HCT116 (cell line): ENCODE measurements around the gene LPA. TPM values are rescaled to one million over a fixed set of nuclear protein-coding genes. Genes with fewer than 3 reads are reported as not detected.

ENCODE experiments used
- ATAC-seq: fragments of 200-7000 bp; cut with Tn5 transposase; 2 replicates; pipeline ENCODE4 v1.9.1; 2020; ENCODE audit warnings: mild to moderate bottlenecking, moderate library complexity
- BruUV-seq: library from RNA; stranded (reverse); fragments of 400-500 nt; replicated peaks from 2 replicates; lab custom pipeline; 2021; lab: Mats Ljungman, UMichigan
- CTCF ChIA-PET: fragments of 300-600 bp; sonication (Branson Sonifier 250); formaldehyde crosslinking; loops from one replicate; lab custom pipeline; 2021; ENCODE audit warnings: antibody characterized with exemption; lab: Charles Lee
- POLR2A ChIA-PET: fragments of 300-600, 350-600 bp; sonication (Branson Sonifier 250); formaldehyde crosslinking; loops from one replicate; lab custom pipeline; 2021; ENCODE audit warnings: antibody characterized with exemption; lab: Charles Lee
- RAD21 ChIA-PET, 2 experiments: fragments of 300-600 bp; sonication (Branson Sonifier 250); formaldehyde crosslinking; loops; one replicate each; lab custom pipeline; 2023; ENCODE audit warnings: low total read pairs in 2 of 2; ENCODE audit not compliant: uncharacterized antibody in 2 of 2, unreplicated experiment in 2 of 2, low non-redundant PET in 1 of 2; lab: Charles Lee
- DNase-seq: peaks from one replicate; pipeline ENCODE4 v3.0.0-alpha.2; 2010; ENCODE audit warnings: low read depth, low spot score
- H2AFZ ChIP-seq: fragments of 200-600 bp; shearing (Covaris generic), sonication (generic); 2 replicates; pipeline ENCODE4 v1.6.1; 2017; ENCODE audit warnings: low read depth, mixed run types, mixed read lengths, antibody characterized with exemption, low read length; ENCODE audit not compliant: poor library complexity, severe bottlenecking
- H3K27ac ChIP-seq: 2 replicates; pipeline ENCODE4 v1.5.1; 2012; ENCODE audit warnings: low read depth, low read length
- H3K27me3 ChIP-seq: fragments of 200-600 bp; sonication (generic); 2 replicates; pipeline ENCODE4 v1.6.1; 2016; ENCODE audit warnings: mixed run types, low read length, mixed read lengths; ENCODE audit not compliant: insufficient read depth
- H3K36me3 ChIP-seq, 2 experiments: fragments of 200-500 bp in 1 of 2; fragments of 200-600 bp in 1 of 2; sonication (Bioruptor generic) in 1 of 2; sonication (generic) in 1 of 2; 2 replicates each; pipeline versions ENCODE4 v1.5.1 to v1.6.1; 2014 to 2016; ENCODE audit warnings: low read length in 2 of 2, inconsistent platforms in 1 of 2, mixed read lengths in 1 of 2, mixed run types in 1 of 2; ENCODE audit not compliant: insufficient read depth in 2 of 2, control insufficient read depth in 1 of 2
- H3K4me1 ChIP-seq, 2 experiments: fragments of 200-600 bp in 1 of 2; sonication (generic) in 1 of 2; 2 replicates each; pipeline versions ENCODE4 v1.5.1 to v1.6.1; 2012 to 2017; ENCODE audit warnings: low read length in 2 of 2, inconsistent platforms in 1 of 2, mild to moderate bottlenecking in 1 of 2, mixed read lengths in 1 of 2, mixed run types in 1 of 2, moderate library complexity in 1 of 2; ENCODE audit not compliant: insufficient read depth in 2 of 2, control insufficient read depth in 1 of 2
- H3K4me2 ChIP-seq: fragments of 200-600 bp; sonication (generic); 2 replicates; pipeline ENCODE4 v1.6.1; 2017; ENCODE audit warnings: mixed run types, low read length, mixed read lengths
- H3K4me3 ChIP-seq, 2 experiments: fragments of 200-600 bp in 1 of 2; sonication (generic) in 1 of 2; replicated peaks in 1 of 2; 2 replicates each; pipeline ENCODE4 v1.5.1; 2011 to 2016; ENCODE audit warnings: low read length in 2 of 2, control low read depth in 1 of 2, low read depth in 1 of 2, mild to moderate bottlenecking in 1 of 2, mixed read lengths in 1 of 2, mixed run types in 1 of 2
- H3K79me2 ChIP-seq: fragments of 200-600 bp; sonication (generic); 2 replicates; pipeline ENCODE4 v1.6.1; 2017; ENCODE audit warnings: mild to moderate bottlenecking, mixed run types, low read length, moderate library complexity, mixed read lengths; ENCODE audit not compliant: insufficient read depth
- H3K9ac ChIP-seq: fragments of 200-600 bp; sonication (generic); 2 replicates; pipeline ENCODE4 v1.6.1; 2016; ENCODE audit warnings: low read length, mixed read lengths
- H3K9me2 ChIP-seq: fragments of 200-600 bp; sonication (generic), shearing (Covaris generic); 2 replicates; pipeline ENCODE4 v1.6.1; 2017; ENCODE audit warnings: mixed run types, mild to moderate bottlenecking, moderate library complexity; ENCODE audit not compliant: insufficient read depth
- H3K9me3 ChIP-seq, 2 experiments: fragments of 200-500 bp in 1 of 2; fragments of 200-600 bp in 1 of 2; sonication (Bioruptor generic) in 1 of 2; sonication (generic) in 1 of 2; 2 replicates each; pipeline ENCODE4 v1.6.1; 2014 to 2017; ENCODE audit warnings: low read length in 2 of 2, mixed read lengths in 2 of 2, inconsistent platforms in 1 of 2, low read depth in 1 of 2, mild to moderate bottlenecking in 1 of 2, mixed run types in 1 of 2, moderate library complexity in 1 of 2; ENCODE audit not compliant: control insufficient read depth in 1 of 2, insufficient read depth in 1 of 2
- H4K20me1 ChIP-seq: fragments of 200-600 bp; sonication (generic), shearing (Covaris generic); 2 replicates; pipeline ENCODE4 v1.6.1; 2017; ENCODE audit warnings: mixed run types, mild to moderate bottlenecking, moderate library complexity; ENCODE audit not compliant: insufficient read depth
- ATF3 ChIP-seq: IDR thresholded peaks from 2 replicates; pipeline ENCODE4 v1.6.1; 2012
- CBX3 ChIP-seq: IDR thresholded peaks from 2 replicates; pipeline ENCODE4 v1.6.1; 2012; ENCODE audit warnings: low read depth
- CTCF ChIP-seq, 3 experiments: fragments of 200-600 bp in 1 of 3; sonication (generic) in 1 of 3; IDR thresholded peaks in 2 of 3; conservative IDR thresholded peaks in 1 of 3; 2 replicates each; pipeline ENCODE4 v1.5.1; 2012 to 2017; ENCODE audit warnings: low read depth in 2 of 3, low read length in 2 of 3, antibody characterized with exemption in 1 of 3, borderline replicate concordance in 1 of 3, control low read depth in 1 of 3, mild to moderate bottlenecking in 1 of 3, mixed read lengths in 1 of 3, mixed run types in 1 of 3, moderate library complexity in 1 of 3; ENCODE audit not compliant: insufficient read depth in 1 of 3
- EGR1 ChIP-seq: IDR thresholded peaks from 2 replicates; pipeline ENCODE4 v1.6.1; 2012; ENCODE audit warnings: low read depth
- ELF1 ChIP-seq: IDR thresholded peaks from 2 replicates; pipeline ENCODE4 v1.6.1; 2012; ENCODE audit warnings: low read depth, borderline replicate concordance
- EZH2 ChIP-seq: fragments of 200-600 bp; sonication (generic); IDR thresholded peaks from 2 replicates; pipeline ENCODE4 v1.6.1; 2017; ENCODE audit warnings: antibody characterized with exemption, mixed run types
- EZH2phosphoT487 ChIP-seq: fragments of 200-600 bp; IDR thresholded peaks from 2 replicates; pipeline ENCODE4 v1.6.1; 2018; ENCODE audit warnings: antibody characterized with exemption, borderline replicate concordance
- FOSL1 ChIP-seq: IDR thresholded peaks from 2 replicates; pipeline ENCODE4 v1.6.1; 2012; ENCODE audit warnings: low read depth
- JUND ChIP-seq: IDR thresholded peaks from 2 replicates; pipeline ENCODE4 v1.6.1; 2012
- MAX ChIP-seq: IDR thresholded peaks from 2 replicates; pipeline ENCODE4 v1.6.1; 2012
- POLR2A ChIP-seq: IDR thresholded peaks from 2 replicates; pipeline ENCODE4 v1.7.0; 2011; ENCODE audit warnings: borderline replicate concordance; ENCODE audit not compliant: insufficient read depth, insufficient read length; ENCODE audit errors: extremely low read depth
- POLR2AphosphoS5 ChIP-seq: IDR thresholded peaks from 2 replicates; pipeline ENCODE4 v1.6.1; 2011; ENCODE audit warnings: mild to moderate bottlenecking, low read depth, low read length, moderate library complexity
- RAD21 ChIP-seq: IDR thresholded peaks from 2 replicates; pipeline ENCODE4 v1.6.1; 2012; ENCODE audit warnings: low read depth, mild to moderate bottlenecking
- REST ChIP-seq: IDR thresholded peaks from 2 replicates; pipeline ENCODE4 v1.6.1; 2012; ENCODE audit warnings: low read depth
- SIN3A ChIP-seq: IDR thresholded peaks from 2 replicates; pipeline ENCODE4 v1.6.1; 2012; ENCODE audit warnings: low read depth
- SP1 ChIP-seq: IDR thresholded peaks from 2 replicates; pipeline ENCODE4 v1.6.1; 2012; ENCODE audit warnings: low read depth
- TCF7L2 ChIP-seq: IDR thresholded peaks from 2 replicates; pipeline ENCODE4 v1.7.0; 2011; ENCODE audit warnings: borderline replicate concordance, inconsistent platforms; ENCODE audit not compliant: insufficient read depth, insufficient read length; ENCODE audit errors: extremely low read depth
- ZBTB33 ChIP-seq: IDR thresholded peaks from 2 replicates; pipeline ENCODE4 v1.6.1; 2011; ENCODE audit warnings: mild to moderate bottlenecking, low read length, moderate library complexity; ENCODE audit not compliant: insufficient replicate concordance; ENCODE audit errors: extremely low read depth
- ZFX ChIP-seq: fragments of 450-650 bp; IDR thresholded peaks from 2 replicates; pipeline ENCODE4 v1.6.1; 2017
- intact Hi-C: fragments of 100-400 bp; cut with micrococcal nuclease; formaldehyde crosslinking; loops from 2 replicates; pipeline ENCODE4 v1.10.0; 2022
- total RNA-seq: library from RNA; stranded (reverse); gene quantifications from one replicate; pipeline ENCODE4 v1.2.1, GENCODE V29; 2021; ENCODE audit not compliant: unreplicated experiment

LPA gene
- total RNA-seq, 1 experiment from 2014 or later: not detected

- ChIA-PET CTCF (interaction anchor here (1.2 kb wide), 1 partner anchor 10 kb away, joined by 4 read pairs; no protein-coding TSS in a partner anchor), RAD21 (no interaction called here)
- H3K9me2 ChIP-seq: no peaks in the 10 kb centered on the region
- H3K79me2 ChIP-seq: no peaks in the 10 kb centered on the region
- no peak for ATAC-seq
- H3K9ac ChIP-seq: no peak overlapping the region
- no peaks in the 10 kb centered on the region for H3K36me3 ChIP-seq
- BruUV-seq: no TSS peak
- H2AFZ ChIP-seq: no peak overlapping the region
- H4K20me1 ChIP-seq: no peaks in the 10 kb centered on the region
- no peak for TF ChIP-seq CBX3
- no peak for TF ChIP-seq MAX
- no peak for TF ChIP-seq POLR2AphosphoS5
- no peak for TF ChIP-seq REST
- no peak for TF ChIP-seq CTCF (IDR thresholded peaks at IDR 0.05 in 2 of 3, conservative IDR thresholded peaks at IDR 0.05 in 1 of 3; ENCODE audit: borderline replicate concordance in 1 of 3, insufficient read depth in 1 of 3, low read depth in 2 of 3, low read length in 2 of 3)
- no peak for TF ChIP-seq RAD21
- TF ChIP-seq EGR1: no peak
- no peak for TF ChIP-seq TCF7L2
- no peak for TF ChIP-seq ATF3
- no peak for TF ChIP-seq EZH2
- TF ChIP-seq SIN3A: no peak
- TF ChIP-seq POLR2A: no peak
- no peak for TF ChIP-seq JUND
- TF ChIP-seq EZH2phosphoT487: no peak
- TF ChIP-seq ZBTB33: no peak
- TF ChIP-seq ZFX: no peak
- no peak for TF ChIP-seq FOSL1
- no peak for TF ChIP-seq ELF1
- TF ChIP-seq SP1: no peak
- TF ChIP-seq, all 23 proteins: peak for 0
- no peak for DNase-seq
- H3K9me3 ChIP-seq: no peaks in the 10 kb centered on the region
- no peaks in the 10 kb centered on the region for H3K4me1 ChIP-seq
- POLR2A ChIA-PET: no interaction called here
- 0 out of 2 replicates have a peak, but pooled peaks cover 3% of the 10 kb centered on the region for H3K27me3 ChIP-seq
- no peak overlapping the region for H3K27ac ChIP-seq
- intact Hi-C loops: no loop called here
- H3K4me2 ChIP-seq: no peak overlapping the region
- H3K4me3 ChIP-seq: no peak overlapping the region
Observed at GRCh38 chr6:160523223-160523622, 140.9 kb downstream of the LPA start.
